GM12801 (cell line): ENCODE measurements around the gene C4BPB.

ENCODE experiments used
- CTCF ChIP-seq: IDR thresholded peaks from one replicate; pipeline ENCODE4 v1.5.1; 2011; ENCODE audit warnings: control low read depth; ENCODE audit not compliant: insufficient read length; ENCODE audit errors: extremely low read depth

The C4BPB gene, protein sequence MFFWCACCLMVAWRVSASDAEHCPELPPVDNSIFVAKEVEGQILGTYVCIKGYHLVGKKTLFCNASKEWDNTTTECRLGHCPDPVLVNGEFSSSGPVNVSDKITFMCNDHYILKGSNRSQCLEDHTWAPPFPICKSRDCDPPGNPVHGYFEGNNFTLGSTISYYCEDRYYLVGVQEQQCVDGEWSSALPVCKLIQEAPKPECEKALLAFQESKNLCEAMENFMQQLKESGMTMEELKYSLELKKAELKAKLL

DNA sequence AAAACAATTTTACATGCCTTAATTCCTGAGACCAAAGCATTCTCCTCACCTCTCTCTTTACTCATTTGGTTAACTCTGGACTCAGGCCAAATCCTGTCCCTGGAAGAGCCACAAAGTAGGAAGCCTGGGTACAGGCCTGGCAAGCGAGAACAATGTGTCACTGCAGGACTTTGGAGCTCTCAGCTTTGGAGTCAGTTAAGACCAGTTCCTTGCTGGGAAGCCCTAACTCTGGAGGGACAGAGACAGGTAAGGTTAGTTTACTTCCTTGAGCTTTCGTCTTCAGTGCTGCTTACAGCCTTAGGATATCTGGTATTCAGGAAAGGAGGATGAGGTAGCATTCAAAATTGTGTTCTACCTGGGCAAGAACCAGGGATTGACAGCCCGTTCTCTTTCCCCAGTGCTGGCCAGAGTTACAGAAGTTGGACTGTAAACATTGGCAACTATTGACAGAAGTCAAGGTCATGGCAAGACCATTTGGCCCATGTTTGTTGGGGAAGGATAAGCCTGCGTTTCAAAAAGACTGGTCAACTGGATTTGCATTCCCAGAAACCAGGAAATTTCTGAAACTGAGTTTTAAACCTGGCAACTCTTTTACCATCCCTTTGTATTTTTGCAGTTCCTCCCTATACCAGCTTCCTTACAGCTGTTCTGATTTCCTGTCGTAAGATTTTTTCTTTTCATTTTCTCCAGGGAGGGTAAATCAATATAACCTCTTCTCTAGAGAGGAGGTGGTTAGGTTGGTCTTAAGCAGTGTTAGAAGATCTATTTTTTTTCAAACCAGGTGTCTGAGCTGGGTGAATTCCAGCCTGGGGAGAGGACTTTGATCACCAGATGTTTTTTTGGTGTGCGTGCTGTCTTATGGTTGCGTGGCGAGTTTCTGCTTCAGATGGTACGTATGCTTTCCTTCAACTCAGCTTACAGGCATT, at the start of gene C4BPB:
TSS of gene C4BPB (plus strand) at position 160 of the 926 bp plus-strand sequence. CDS start at position 832, 672 bp downstream.
- TF ChIP-seq CTCF, result no peak

DNA sequence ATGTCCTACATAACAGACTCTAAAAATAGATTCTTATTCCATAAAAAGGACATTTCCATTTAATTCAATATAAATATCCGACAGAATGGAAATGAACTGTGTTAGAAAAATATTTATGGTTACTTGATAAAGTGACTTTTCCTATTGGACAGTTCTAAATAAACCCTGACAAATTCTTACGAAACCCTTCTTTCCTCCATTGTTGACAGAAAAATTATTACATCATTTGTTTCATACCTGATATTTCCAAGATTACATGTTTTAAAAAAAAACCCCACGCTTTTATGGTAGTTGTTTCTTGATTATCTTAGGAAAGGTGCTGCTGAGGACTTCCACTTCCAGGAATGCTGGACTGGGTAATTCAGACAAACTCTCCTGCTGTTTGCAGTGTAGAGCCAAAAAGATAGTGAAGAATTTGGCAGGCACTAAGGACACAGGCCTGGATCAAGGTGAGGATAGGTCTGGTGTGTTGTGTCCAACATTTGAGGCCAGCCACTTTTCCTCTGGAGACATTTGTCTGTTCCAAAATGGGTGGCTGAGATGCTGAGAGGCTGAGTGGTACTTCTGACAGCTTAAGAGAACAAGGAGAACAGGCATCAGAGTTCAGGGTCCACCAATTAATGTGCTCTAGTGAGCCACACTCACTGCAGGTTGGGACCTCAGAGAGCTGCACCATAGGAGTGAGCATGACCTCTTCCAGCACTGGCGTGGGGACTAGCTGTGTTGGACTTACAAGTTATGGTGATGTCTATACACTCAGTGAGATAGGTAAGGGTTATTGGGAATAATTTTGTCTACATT, 49.1 kb upstream of the C4BPB start:
- no peak for TF ChIP-seq CTCF

GRCh38 chr1:207040181-207040533, 48.5 kb upstream of the C4BPB start:
- no peak for TF ChIP-seq CTCF

- TF ChIP-seq CTCF, result no peak
These were observed 43.2 kb upstream of the C4BPB start for GRCh38 chr1:207045453-207045852.

GRCh38 chr1:207047505-207047904, 41.2 kb upstream of the C4BPB start:
- no peak for TF ChIP-seq CTCF

GRCh38 chr1:207048041-207048440, 40.6 kb upstream of the C4BPB start:
- TF ChIP-seq CTCF, result no peak

DNA sequence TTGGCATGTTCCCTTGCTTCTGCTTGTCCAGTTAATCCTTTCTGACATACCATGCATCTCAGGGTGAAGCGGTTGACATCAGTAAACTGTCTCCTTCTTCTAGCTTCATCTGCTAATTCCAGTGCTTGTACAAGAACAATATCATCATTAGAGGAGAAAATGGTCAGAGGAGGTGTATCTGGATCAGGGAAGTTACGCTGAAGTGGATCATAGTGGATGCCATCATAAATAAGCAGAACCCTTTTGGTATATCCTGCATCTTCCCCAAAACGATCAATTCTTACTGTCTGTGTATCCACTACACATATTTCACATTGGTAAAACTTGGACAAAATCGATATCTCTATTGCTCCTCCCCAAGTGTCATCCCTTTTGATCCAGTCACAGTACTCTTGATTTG, 39.6 kb upstream of the C4BPB start:
- TF ChIP-seq CTCF, result no peak
